GDM1 (cell line): ENCODE results near the gene GSTT4.
"Not testable (repeated sequence)": the region's sequence is repeated elsewhere in the genome, so short reads cannot be mapped to it uniquely, and the experiment has no call there.

Experiments used
- DNase-seq: peaks from one replicate; lab custom pipeline; 2025; lab: John Stamatoyannopoulos, UW

The GSTT4 gene

GRCh38 chr22:23986538-23987178 is 18.6 kb downstream of the GSTT4 start:
- not testable (repeated sequence) for DNase-seq

DNA sequence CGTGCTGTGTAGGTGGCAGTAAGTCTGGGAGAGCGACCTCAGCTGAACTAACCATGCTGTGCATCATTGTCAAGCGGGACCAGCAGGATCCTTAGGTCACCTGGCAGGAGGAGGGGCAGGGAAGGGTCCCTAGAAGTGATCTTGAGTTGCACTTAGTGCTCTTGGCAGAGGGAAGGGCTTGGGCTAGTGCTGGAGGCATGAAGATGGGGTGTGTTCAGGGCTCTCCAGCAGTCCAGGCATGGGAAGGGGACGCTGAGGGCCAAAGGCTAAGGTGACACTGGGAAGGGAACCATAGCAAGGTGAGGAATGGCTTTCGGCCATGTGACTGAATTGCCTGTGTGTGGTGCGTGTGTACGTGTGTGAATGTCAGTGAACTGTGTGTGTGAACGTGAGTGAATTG is 19.2 kb downstream of the GSTT4 start:
- not testable (repeated sequence) for DNase-seq

DNA sequence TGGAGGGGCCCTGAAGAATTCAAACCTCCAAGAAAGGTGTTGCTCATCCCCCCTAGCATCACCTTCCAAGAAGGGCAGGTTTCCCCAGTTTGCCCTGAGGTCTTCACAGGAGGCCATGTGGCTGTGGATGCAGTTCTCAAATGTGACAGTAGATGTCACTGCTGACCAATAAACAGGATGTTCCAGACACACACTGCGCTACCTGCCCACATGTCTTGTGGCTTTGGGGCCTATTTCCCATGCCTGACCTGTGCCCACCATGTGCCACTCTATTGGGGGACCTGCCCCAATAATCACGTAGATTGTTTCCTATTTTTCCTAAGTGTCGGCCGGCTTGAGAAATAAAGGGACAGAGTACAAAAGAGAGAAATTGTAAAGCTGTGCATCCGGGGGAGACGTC is 20.8 kb downstream of the GSTT4 start:
- DNase-seq = no peak

GRCh38 chr22:23980567-23980966 is 24.7 kb downstream of the GSTT4 start:
- DNase-seq = not testable (repeated sequence)

- DNase-seq = not testable (repeated sequence)
Measured at GRCh38 chr22:23979557-23980240, 25.6 kb downstream of the GSTT4 start, which contains the start of gene GSTT2. Gene GSTT2, plus strand, starts transcription at chr22:23980134.

GRCh38 chr22:23977304-23977703 is 27.9 kb downstream of the GSTT4 start:
- not testable (repeated sequence) for DNase-seq

DNA sequence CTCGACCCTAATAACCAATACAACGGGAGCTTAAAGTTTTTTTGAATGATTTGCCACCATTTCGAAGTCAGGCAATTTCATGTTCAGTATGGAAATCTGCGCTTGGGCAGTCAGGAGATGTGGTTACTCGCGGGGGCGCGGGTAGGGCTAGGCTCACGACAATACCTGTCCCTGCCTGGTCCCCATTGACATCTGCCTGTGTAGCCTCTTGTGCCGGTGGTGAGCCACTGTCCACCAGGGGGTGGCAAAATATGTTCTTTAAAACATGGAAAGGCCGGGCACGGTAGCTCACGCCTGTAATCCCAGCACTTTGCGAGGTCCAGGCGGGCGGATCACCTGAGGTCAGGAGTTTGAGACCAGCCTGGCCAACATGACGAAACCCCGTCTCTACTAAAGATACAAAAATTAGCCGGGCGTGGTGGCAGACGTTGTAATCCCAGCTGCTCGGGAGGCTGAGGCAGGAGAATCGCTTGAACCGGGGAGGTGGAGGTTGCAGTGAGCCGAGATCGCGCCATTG is 30.4 kb downstream of the GSTT4 start:
- not testable (repeated sequence) for DNase-seq

- not testable (repeated sequence) for DNase-seq
Measured at GRCh38 chr22:23974345-23974744, 30.9 kb downstream of the GSTT4 start, which contains the start of gene DDT. Gene DDT, minus strand, starts transcription at chr22:23974441. Its CDS starts 27 bp downstream, at chr22:23974414.

DNA sequence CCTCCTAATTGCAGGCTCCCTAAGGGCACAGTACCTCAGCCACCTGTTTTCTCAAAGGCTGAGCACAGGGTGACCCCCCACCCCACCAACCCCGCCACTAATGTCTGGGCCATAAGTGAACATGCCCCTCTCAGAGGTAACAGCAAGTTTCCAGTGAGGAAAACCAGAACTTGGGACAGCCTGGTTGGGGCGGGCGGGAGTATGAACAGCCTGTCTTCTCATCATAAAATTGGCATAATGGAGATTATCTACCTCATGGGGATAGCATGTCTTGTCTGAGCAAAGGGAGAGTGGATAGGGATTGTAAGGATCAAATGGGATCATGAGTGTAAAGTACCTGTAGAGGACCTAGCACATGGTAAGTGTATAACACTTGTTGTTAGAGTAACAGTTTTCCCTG is 33.3 kb downstream of the GSTT4 start:
- not testable (repeated sequence) for DNase-seq

- DNase-seq = no peak
Measured at GRCh38 chr22:23970816-23971486, 34.3 kb downstream of the GSTT4 start.

GRCh38 chr22:23970201-23970641 is 35.0 kb downstream of the GSTT4 start:
- no peak for DNase-seq

- no peak for DNase-seq
Measured at GRCh38 chr22:23969071-23969470, 36.2 kb downstream of the GSTT4 start.

- not testable (repeated sequence) for DNase-seq
Measured at GRCh38 chr22:23966568-23966967, 38.7 kb downstream of the GSTT4 start, which contains the start of gene DDTL. Gene DDTL, plus strand, starts transcription at chr22:23966888. Its CDS starts 27 bp downstream, at chr22:23966915.

- not testable (repeated sequence) for DNase-seq
Measured at GRCh38 chr22:23966094-23966493, 39.2 kb downstream of the GSTT4 start.

- DNase-seq = not testable (repeated sequence)
Measured at GRCh38 chr22:23961084-23961771, 44.0 kb downstream of the GSTT4 start, which contains the start of gene GSTT2B. Gene GSTT2B, minus strand, starts transcription at chr22:23961195. Its CDS starts 64 bp downstream, at chr22:23961131.

GRCh38 chr22:23956301-23956900 is 48.9 kb downstream of the GSTT4 start:
- DNase-seq = peak; percentile 70

- not testable (repeated sequence) for DNase-seq
Measured at GRCh38 chr22:23955886-23956285, 49.4 kb downstream of the GSTT4 start.

- DNase-seq = not testable (repeated sequence)
Measured at GRCh38 chr22:23954991-23955305, 50.3 kb downstream of the GSTT4 start.

DNA sequence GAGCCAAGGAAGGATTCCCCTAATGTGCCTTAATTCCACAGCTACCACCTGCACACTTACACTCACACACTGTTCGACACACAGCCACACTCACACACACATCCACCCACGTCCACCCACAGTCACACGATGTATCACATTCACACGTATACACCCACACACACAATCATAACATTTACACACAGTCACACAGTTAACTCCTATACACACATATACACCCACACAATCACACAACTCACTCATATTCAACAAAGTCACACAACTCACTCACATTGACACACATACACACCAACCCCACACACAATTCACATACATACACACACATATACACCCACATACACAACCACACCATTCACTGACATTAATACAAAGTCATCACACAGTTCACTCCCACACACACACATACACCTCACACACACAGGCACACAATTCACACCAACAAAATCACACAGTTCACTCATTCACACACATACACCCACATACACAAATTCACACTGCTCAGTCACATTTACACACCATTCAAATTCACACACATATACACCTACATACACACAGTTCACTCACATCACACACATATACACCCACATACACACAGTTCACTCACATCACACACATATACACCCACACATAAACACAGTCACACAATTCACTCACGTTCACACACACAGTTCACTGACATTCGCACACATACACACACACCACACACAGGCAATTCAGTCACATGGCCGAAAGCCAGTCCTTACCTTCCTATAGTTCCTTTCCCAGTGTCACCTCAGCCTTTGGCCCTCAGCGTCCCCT is 50.9 kb downstream of the GSTT4 start:
- not testable (repeated sequence) for DNase-seq

DNA sequence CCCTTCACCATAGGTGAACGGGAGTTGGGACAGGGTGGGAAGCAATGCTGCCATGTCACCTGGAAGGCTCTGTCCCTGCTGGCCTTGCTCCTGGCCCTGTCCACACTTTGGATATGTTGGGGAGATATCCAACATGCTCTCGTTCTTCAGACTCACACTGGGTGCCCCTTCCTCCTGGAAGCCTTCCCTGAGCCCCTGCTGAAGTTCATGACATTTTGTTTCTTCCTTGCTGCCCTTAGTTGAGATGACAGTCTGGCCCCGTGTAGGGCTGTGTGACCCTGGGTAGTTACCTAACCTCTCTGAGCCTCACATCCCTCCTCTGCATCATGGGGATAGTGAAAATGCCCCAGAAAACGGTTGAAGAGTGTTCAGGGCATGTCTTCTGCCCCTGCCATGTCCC is 51.8 kb downstream of the GSTT4 start:
- not testable (repeated sequence) for DNase-seq
